CD14-positive monocyte (primary cell): Measurements from ENCODE around the gene DMRT2. TPM values are rescaled to one million over a fixed set of nuclear protein-coding genes. Genes with fewer than 3 reads are reported as not detected.
A peak's percentile ranks its signal among the peaks of the same experiment; 100 is the strongest.

ENCODE experiments used
- DNase-seq, 3 donors: peaks; one replicate each; pipeline ENCODE4 v3.0.0-alpha.2; 2011 to 2022
- H2AFZ ChIP-seq: 2 replicates; pipeline ENCODE4 v1.6.0; 2012; ENCODE audit warnings: mild to moderate bottlenecking, low read depth, low read length, inconsistent platforms; ENCODE audit not compliant: insufficient read depth, poor library complexity, severe bottlenecking
- H3K27ac ChIP-seq, 2 donors: 1 replicate in 1 of 2; 2 replicates in 1 of 2; pipeline ENCODE4 v1.5.1; 2012 to 2013; ENCODE audit warnings: low read length in 2 of 2, control low read depth in 1 of 2, inconsistent platforms in 1 of 2, low read depth in 1 of 2, mild to moderate bottlenecking in 1 of 2
- H3K27me3 ChIP-seq, 2 donors: one replicate each; pipeline versions ENCODE4 v1.6.0 to v1.6.1; 2011 to 2013; ENCODE audit warnings: low read length in 2 of 2; ENCODE audit not compliant: control insufficient read depth in 2 of 2, insufficient read depth in 2 of 2
- H3K36me3 ChIP-seq, 2 donors: replicated peaks in 1 of 2; 1 replicate in 1 of 2; 2 replicates in 1 of 2; pipeline versions ENCODE4 v1.5.1 to v1.6.1; 2012 to 2013; ENCODE audit warnings: low read length in 2 of 2, control low read depth in 1 of 2, inconsistent platforms in 1 of 2, mild to moderate bottlenecking in 1 of 2; ENCODE audit not compliant: insufficient read depth in 2 of 2, control insufficient read depth in 1 of 2
- H3K4me1 ChIP-seq, 2 donors: 1 replicate in 1 of 2; 2 replicates in 1 of 2; pipeline versions ENCODE4 v1.5.1 to v1.6.1; 2012 to 2013; ENCODE audit warnings: low read length in 2 of 2, control low read depth in 1 of 2, inconsistent platforms in 1 of 2, mild to moderate bottlenecking in 1 of 2, moderate library complexity in 1 of 2; ENCODE audit not compliant: insufficient read depth in 2 of 2, control insufficient read depth in 1 of 2
- H3K4me2 ChIP-seq: replicated peaks from 2 replicates; pipeline ENCODE3; 2012; ENCODE audit warnings: low read length, moderate library complexity, mild to moderate bottlenecking; ENCODE audit not compliant: poor library complexity, severe bottlenecking; ENCODE audit errors: extremely low read depth
- H3K4me3 ChIP-seq, 3 experiments: fragments of 200-600 bp in 1 of 3; sonication (generic) in 1 of 3; replicated peaks in 1 of 3; 1 replicate in 2 of 3; 2 replicates in 1 of 3; pipeline ENCODE4 v1.5.1; 2011 to 2013; ENCODE audit warnings: low read length in 3 of 3, mild to moderate bottlenecking in 3 of 3, control low read depth in 2 of 3, low read depth in 2 of 3, inconsistent platforms in 1 of 3, moderate library complexity in 1 of 3
- H3K79me2 ChIP-seq: 2 replicates; pipeline ENCODE4 v1.6.0; 2012; ENCODE audit warnings: mild to moderate bottlenecking, control low read depth, inconsistent platforms, low read length, moderate library complexity; ENCODE audit not compliant: insufficient read depth
- H3K9ac ChIP-seq: 2 replicates; pipeline ENCODE4 v1.6.0; 2017; ENCODE audit warnings: low read length, mild to moderate bottlenecking; ENCODE audit not compliant: insufficient read depth, poor library complexity, severe bottlenecking
- H3K9me3 ChIP-seq, 2 donors: replicated peaks in 1 of 2; 1 replicate in 1 of 2; 2 replicates in 1 of 2; pipeline versions ENCODE4 v1.5.1 to v1.6.1; 2012 to 2013; ENCODE audit warnings: low read length in 2 of 2, control low read depth in 1 of 2; ENCODE audit not compliant: control insufficient read depth in 1 of 2, insufficient read depth in 1 of 2
- H4K20me1 ChIP-seq: 2 replicates; pipeline ENCODE4 v1.6.0; 2012; ENCODE audit warnings: mild to moderate bottlenecking, low read length, control low read depth, moderate library complexity; ENCODE audit not compliant: insufficient read depth
- H3K27ac Mint-ChIP-seq, 7 donors: one replicate each; pipeline ENCODE4 v1.8.0; 2020; ENCODE audit warnings: mild to moderate bottlenecking in 7 of 7, mixed read lengths in 7 of 7, moderate library complexity in 6 of 7, inconsistent platforms in 2 of 7
- H3K27me3 Mint-ChIP-seq, 3 donors: one replicate each; pipeline ENCODE4 v1.8.0; 2021 to 2022; ENCODE audit warnings: low read depth in 3 of 3, mild to moderate bottlenecking in 3 of 3, mixed read lengths in 3 of 3, moderate library complexity in 3 of 3, inconsistent platforms in 1 of 3
- H3K36me3 Mint-ChIP-seq, 2 donors: one replicate each; pipeline ENCODE4 v1.8.0; 2020; ENCODE audit warnings: mixed read lengths in 2 of 2, inconsistent platforms in 1 of 2, mild to moderate bottlenecking in 1 of 2
- H3K4me1 Mint-ChIP-seq: one replicate; pipeline ENCODE4 v1.8.0; 2020; ENCODE audit warnings: mild to moderate bottlenecking, mixed read lengths
- H3K4me3 Mint-ChIP-seq, 2 donors: one replicate each; pipeline ENCODE4 v1.8.0; 2020; ENCODE audit warnings: mild to moderate bottlenecking in 2 of 2, mixed read lengths in 2 of 2, moderate library complexity in 1 of 2
- H3K9me3 Mint-ChIP-seq, 7 donors: one replicate each; pipeline ENCODE4 v1.8.0; 2020 to 2022; ENCODE audit warnings: mixed read lengths in 7 of 7, mild to moderate bottlenecking in 6 of 7, moderate library complexity in 6 of 7, inconsistent platforms in 2 of 7
- WGBS: methylation state at CpG from one replicate; pipeline ENCODE4 v1.1.5; 2013; ENCODE audit warnings: missing lambda C conversion rate; ENCODE audit not compliant: insufficient coverage; 5-methylcytosine and 5-hydroxymethylcytosine counted together
- intact Hi-C, 2 donors: fragments of 100-400 bp; cut with micrococcal nuclease; formaldehyde crosslinking; loops; one replicate each; pipeline versions ENCODE4 v1.15.0 to v1.15.1; 2023
- polyA plus RNA-seq, 3 donors: library from polyadenylated mRNA; depleted of rRNA in 1 of 3; unstranded in 2 of 3; stranded (reverse) in 1 of 3; fragments of 300-500 nt in 2 of 3; fragments of >200 nt in 1 of 3; fragmentation: Illumina TruSeq in 2 of 3; gene quantifications; 1 replicate in 2 of 3; 2 replicates in 1 of 3; pipeline ENCODE4 v1.2.3, GENCODE V29; 2012 to 2021
- TF ChIP-seq, protein P1 (sequence below): fragments of 200-600 bp; IDR thresholded peaks from one replicate; pipeline ENCODE4 v1.8.0; 2022; ENCODE audit warnings: antibody characterized with exemption, mild to moderate bottlenecking

DMRT2 gene
- polyA plus RNA-seq, 3 donors = not detected

DNA sequence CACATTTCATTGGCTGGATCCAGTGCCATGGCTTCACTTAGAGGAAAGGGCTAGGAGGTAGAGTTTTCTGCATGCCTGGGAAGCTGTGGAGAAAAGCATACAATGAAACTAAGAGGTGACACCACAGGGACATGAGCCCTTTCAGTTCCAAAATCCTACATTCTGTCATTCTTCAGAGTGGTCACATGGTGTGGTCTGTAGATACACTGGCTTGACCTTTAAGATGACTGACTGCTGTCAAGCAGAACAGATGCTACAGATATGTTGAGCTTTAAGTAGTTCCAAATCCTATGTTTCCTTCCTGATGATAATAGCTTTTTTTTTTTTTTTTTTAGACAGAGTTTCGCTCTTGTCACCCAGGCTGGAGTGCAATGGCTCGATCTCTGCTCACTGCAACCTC is 47.5 kb upstream of the DMRT2 start:
- H3K4me1 Mint-ChIP-seq = peaks cover 20% of the 10 kb centered on the region
- TF ChIP-seq, protein P1, sequence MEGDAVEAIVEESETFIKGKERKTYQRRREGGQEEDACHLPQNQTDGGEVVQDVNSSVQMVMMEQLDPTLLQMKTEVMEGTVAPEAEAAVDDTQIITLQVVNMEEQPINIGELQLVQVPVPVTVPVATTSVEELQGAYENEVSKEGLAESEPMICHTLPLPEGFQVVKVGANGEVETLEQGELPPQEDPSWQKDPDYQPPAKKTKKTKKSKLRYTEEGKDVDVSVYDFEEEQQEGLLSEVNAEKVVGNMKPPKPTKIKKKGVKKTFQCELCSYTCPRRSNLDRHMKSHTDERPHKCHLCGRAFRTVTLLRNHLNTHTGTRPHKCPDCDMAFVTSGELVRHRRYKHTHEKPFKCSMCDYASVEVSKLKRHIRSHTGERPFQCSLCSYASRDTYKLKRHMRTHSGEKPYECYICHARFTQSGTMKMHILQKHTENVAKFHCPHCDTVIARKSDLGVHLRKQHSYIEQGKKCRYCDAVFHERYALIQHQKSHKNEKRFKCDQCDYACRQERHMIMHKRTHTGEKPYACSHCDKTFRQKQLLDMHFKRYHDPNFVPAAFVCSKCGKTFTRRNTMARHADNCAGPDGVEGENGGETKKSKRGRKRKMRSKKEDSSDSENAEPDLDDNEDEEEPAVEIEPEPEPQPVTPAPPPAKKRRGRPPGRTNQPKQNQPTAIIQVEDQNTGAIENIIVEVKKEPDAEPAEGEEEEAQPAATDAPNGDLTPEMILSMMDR = no peak
- Histone ChIP-seq H3K4me2 (no peak overlapping the region), H3K27ac (no peak overlapping the region), H3K4me1 (peaks cover 13 to 21% of the 10 kb centered on the region in 2 donors), H3K79me2 (no peaks in the 10 kb centered on the region), H3K9me3 (peaks cover 0 to 11% of the 10 kb centered on the region in 2 donors), H3K9ac (no peak overlapping the region), H3K36me3 (no peaks in the 10 kb centered on the region), H3K27me3 (no peaks in the 10 kb centered on the region), H3K4me3 (no peak overlapping the region), H2AFZ (no peak overlapping the region), H4K20me1 (no peaks in the 10 kb centered on the region)
- H3K27ac Mint-ChIP-seq = no peak overlapping the region
- H3K4me3 Mint-ChIP-seq = no peak overlapping the region
- DNase-seq = no peak
- H3K27me3 Mint-ChIP-seq = peaks cover 0 to 11% (median 4%) of the 10 kb centered on the region in 3 donors
- no CpG with 5 or more reads among the region's 2 CpGs for WGBS
- intact Hi-C loops = loop anchor here (10.0 kb wide), 2 partner anchors 388 to 528 kb away; no protein-coding TSS in a partner anchor
- H3K36me3 Mint-ChIP-seq = no peaks in the 10 kb centered on the region
- peaks cover 4 to 8% (median 7%) of the 10 kb centered on the region in 7 donors for H3K9me3 Mint-ChIP-seq

DNA sequence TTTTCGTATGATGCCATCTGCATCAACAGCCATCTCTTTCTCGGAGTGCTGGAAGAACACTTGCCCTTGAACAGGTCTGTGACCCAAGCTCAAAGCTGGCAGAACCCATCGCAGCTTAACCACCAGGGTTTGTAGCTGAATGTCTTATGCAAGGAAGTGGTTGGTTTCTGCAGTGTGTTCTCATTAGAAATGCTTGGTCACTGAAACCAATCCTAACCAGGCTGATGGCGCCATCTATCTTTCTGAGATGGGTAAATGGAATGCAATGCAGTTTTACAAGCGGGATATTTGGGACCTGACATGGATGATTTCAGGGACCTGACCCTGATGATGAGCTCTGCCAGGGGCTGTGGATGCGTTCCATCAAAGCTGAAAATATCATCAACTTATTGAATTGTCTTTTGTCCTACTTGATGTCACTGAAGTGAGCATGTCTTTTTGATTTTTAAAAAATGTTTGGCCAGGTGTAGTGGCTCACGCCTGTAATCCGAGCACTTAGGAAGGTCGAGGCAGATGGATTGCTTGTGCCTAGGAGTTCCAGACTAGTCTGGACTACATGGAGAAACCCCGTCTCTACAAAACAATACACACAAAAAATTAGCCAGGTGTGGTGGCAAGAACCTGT is 45.0 kb upstream of the DMRT2 start:
- H3K79me2 ChIP-seq = no peaks in the 10 kb centered on the region
- WGBS = 48% methylated on average over 5 of the region's 10 CpGs
- Mint-ChIP-seq H3K36me3 (no peaks in the 10 kb centered on the region), H3K9me3 (no peaks in the 10 kb centered on the region), H3K27me3 (peaks cover 0 to 10% (median 4%) of the 10 kb centered on the region in 3 donors), H3K4me3 (peak overlapping the region in 1 of 2 donors; percentile 26), H3K4me1 (peaks cover 23% of the 10 kb centered on the region), H3K27ac (peak overlapping the region in 1 of 7 donors; percentile 33)
- H3K36me3 ChIP-seq = no peaks in the 10 kb centered on the region
- intact Hi-C loops = loop anchor here (5.0 to 10.0 kb wide), 3 partner anchors 390 to 530 kb away; no protein-coding TSS in a partner anchor
- no peaks in the 10 kb centered on the region for H3K27me3 ChIP-seq
- TF ChIP-seq, protein P1 = peak; percentile 72
- H3K4me1 ChIP-seq = peaks cover 28 to 35% of the 10 kb centered on the region in 2 donors
- H4K20me1 ChIP-seq = no peaks in the 10 kb centered on the region
- H3K4me2 ChIP-seq = no peak overlapping the region
- H3K4me3 ChIP-seq = no peak overlapping the region
- DNase-seq = peak; percentile 59 to 69 (median 68)
- no peaks in the 10 kb centered on the region for H3K9me3 ChIP-seq
- H3K9ac ChIP-seq = no peak overlapping the region
- H3K27ac ChIP-seq = no peak overlapping the region
- H2AFZ ChIP-seq = peak overlapping the region; percentile 12
